HuH-7 (cell line): ENCODE results near the gene ZRSR2.

Experiments
- DNase-seq: peaks from one replicate; pipeline ENCODE4 v3.0.0; 2011; ENCODE audit warnings: low spot score

Gene ZRSR2

DNA sequence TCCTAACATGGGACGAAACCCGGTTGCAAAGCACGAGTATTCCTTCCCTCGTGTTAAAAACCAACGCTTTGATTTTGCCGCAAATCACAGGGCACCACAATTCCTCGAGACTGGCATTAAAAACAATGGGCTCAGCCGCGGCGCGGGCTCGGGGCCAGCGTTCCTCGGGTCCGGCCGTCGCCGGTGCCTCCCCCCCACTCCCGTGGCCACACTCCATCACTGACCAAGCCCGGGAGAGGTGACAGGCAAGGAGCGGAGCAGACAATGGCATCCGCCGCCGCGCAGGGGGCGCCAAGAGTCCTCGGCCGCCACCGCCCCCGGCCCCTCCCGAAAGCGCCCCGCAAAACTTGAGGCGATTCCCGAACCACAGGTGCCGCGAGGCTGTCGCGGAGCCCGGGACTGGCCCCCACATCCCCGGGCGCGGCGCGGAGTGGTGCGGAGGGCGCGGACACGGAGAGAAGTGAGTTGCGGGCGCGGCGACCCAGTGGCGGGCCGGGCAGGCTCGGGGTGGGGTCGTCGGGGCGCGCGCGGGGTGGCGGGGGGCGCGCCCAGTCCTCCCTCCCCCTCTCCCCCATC lies 63.9 kb downstream of the ZRSR2 start:
- DNase-seq = peak; percentile 24

- DNase-seq = peak; percentile 70
Observed at GRCh38 chrX:15854712-15855567, 64.7 kb downstream of the ZRSR2 start, which contains the start of gene AP1S2. AP1S2 (minus strand) TSS chrX:15854813; CDS start chrX:15852524, 2,289 bp downstream.

DNA sequence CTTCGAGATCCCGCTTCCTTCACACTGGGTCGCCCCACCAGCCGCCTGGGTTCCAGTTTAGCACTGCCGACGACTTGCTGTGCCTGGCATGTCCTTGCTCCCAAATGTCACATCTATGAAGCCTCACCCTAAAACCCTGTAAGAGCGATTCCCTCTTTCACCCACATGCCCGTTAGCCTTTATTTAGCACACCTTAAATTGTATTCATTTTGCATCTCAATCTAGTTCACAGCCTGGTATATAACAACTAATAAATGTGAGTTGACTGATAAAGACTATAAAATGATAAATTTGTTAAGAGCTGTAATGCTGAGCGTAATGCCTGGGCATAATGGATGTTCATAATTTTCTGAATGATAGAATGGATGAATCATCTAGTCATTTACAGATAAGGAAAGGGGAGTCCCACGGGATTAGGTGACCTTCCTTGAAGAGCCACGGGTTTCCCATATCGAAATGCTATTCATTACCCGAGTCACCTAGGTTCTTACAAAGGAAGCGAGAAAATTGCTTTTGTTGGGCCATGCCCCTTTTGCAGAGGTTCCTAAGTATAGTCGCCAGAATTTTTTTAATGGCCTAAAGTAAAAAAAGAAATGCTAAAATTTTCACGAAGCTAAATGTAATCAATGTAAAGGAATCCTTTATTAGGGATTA lies 65.4 kb downstream of the ZRSR2 start:
- DNase-seq = no peak

GRCh38 chrX:15856222-15856587 lies 65.9 kb downstream of the ZRSR2 start:
- DNase-seq = no peak

- DNase-seq = no peak
Observed at GRCh38 chrX:15856636-15857035, 66.4 kb downstream of the ZRSR2 start.

GRCh38 chrX:15858051-15858450 lies 67.8 kb downstream of the ZRSR2 start:
- DNase-seq = no peak

GRCh38 chrX:15860921-15861320 lies 70.6 kb downstream of the ZRSR2 start:
- no peak for DNase-seq

GRCh38 chrX:15864023-15864422 lies 73.7 kb downstream of the ZRSR2 start:
- no peak for DNase-seq

DNA sequence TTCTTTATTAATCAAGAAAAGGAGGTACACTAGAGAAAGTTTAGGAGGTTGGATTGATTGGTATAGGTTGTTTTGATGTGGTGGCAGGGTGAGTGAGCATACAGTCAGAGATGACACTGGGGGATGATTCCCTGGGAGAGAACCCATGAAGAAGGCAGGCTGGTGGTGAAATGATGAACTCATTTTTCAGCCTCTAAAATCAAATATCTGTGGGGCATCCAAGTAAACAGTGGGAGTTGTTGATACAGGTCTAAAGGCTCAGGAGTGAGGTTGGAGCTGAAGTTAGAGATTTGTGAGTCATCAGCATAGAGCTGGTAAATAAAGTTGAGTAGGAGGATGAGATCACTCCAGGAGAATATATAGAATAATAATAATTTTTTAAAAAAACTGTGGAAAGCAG lies 74.3 kb downstream of the ZRSR2 start:
- no peak for DNase-seq

GRCh38 chrX:15866147-15866546 lies 75.9 kb downstream of the ZRSR2 start:
- DNase-seq = no peak

GRCh38 chrX:15869695-15870094 lies 79.4 kb downstream of the ZRSR2 start:
- no peak for DNase-seq

- DNase-seq = no peak
Observed at GRCh38 chrX:15870310-15870709, 80.0 kb downstream of the ZRSR2 start.
